SK-N-SH treated with all-trans-retinoic acid at 6 μM for 48 hours (cell line): Measurements from ENCODE around the gene KCMF1.

Experiments
- ATAC-seq: fragments of 200-7000 bp; cut with Tn5 transposase; 3 replicates; pipeline ENCODE4 v1.9.1; 2020; ENCODE audit warnings: mild to moderate bottlenecking, moderate library complexity
- ARNTL ChIP-seq: fragments of 450-650 bp; formaldehyde crosslinking; IDR thresholded peaks from 2 replicates; pipeline ENCODE4 v1.5.0; 2020; ENCODE audit warnings: low read depth, mild to moderate bottlenecking, moderate library complexity, borderline replicate concordance
- BACH2 ChIP-seq: fragments of 250-450 bp; sonication (Bioruptor Pico); IDR thresholded peaks from 2 replicates; pipeline ENCODE4 v1.9.0; 2021; ENCODE audit warnings: mild to moderate bottlenecking, borderline replicate concordance
- ESRRG ChIP-seq: fragments of 250-450 bp; sonication (Bioruptor Pico); IDR thresholded peaks from 2 replicates; pipeline ENCODE4 v1.6.1; 2021; ENCODE audit warnings: mild to moderate bottlenecking
- GLIS3 ChIP-seq: fragments of 250-450 bp; sonication (Bioruptor Pico); IDR thresholded peaks from 2 replicates; pipeline ENCODE4 v1.5.0; 2020; ENCODE audit warnings: mild to moderate bottlenecking, moderate library complexity
- ISL1 ChIP-seq: fragments of 250-450 bp; sonication (Bioruptor Pico); IDR thresholded peaks from 2 replicates; pipeline ENCODE4 v2.1.2; 2022; ENCODE audit warnings: mild to moderate bottlenecking, moderate library complexity
- OSR1 ChIP-seq: fragments of 250-450 bp; sonication (Bioruptor Pico); IDR thresholded peaks from 2 replicates; pipeline ENCODE4 v1.8.0; 2022; ENCODE audit warnings: moderate library complexity, mild to moderate bottlenecking, inconsistent platforms
- POU6F1 ChIP-seq: fragments of 250-450 bp; sonication (Bioruptor Pico); IDR thresholded peaks from 2 replicates; pipeline ENCODE4 v1.8.0; 2021; ENCODE audit warnings: low read depth, mild to moderate bottlenecking, moderate library complexity, borderline replicate concordance
- PPARA ChIP-seq: fragments of 250-450 bp; sonication (Bioruptor Pico); IDR thresholded peaks from 2 replicates; pipeline ENCODE4 v1.5.0; 2020; ENCODE audit warnings: mild to moderate bottlenecking, borderline replicate concordance
- SNAI2 ChIP-seq: fragments of 250-450 bp; sonication (Bioruptor Pico); IDR thresholded peaks from 2 replicates; pipeline ENCODE4 v1.5.0; 2020; ENCODE audit warnings: mild to moderate bottlenecking, moderate library complexity
- TCF4 ChIP-seq: fragments of 250-450 bp; sonication (Bioruptor Pico); IDR thresholded peaks from 2 replicates; pipeline ENCODE4 v1.8.0; 2021; ENCODE audit warnings: mild to moderate bottlenecking, moderate library complexity, borderline replicate concordance
- TSHZ2 ChIP-seq: fragments of 250-450 bp; sonication (Bioruptor Pico); IDR thresholded peaks from 2 replicates; pipeline ENCODE4 v1.5.0; 2020; ENCODE audit warnings: mild to moderate bottlenecking, moderate library complexity
- ZC3H10 ChIP-seq: fragments of 250-450 bp; sonication (Bioruptor Pico); IDR thresholded peaks from 2 replicates; pipeline ENCODE4 v1.5.1; 2021; ENCODE audit warnings: mild to moderate bottlenecking, moderate library complexity
- ZFP3 ChIP-seq: fragments of 250-450 bp; sonication (Bioruptor Pico); IDR thresholded peaks from 2 replicates; pipeline ENCODE4 v1.5.0; 2020; ENCODE audit warnings: mild to moderate bottlenecking, moderate library complexity
- ZFP30 ChIP-seq: fragments of 450-650 bp; formaldehyde crosslinking; IDR thresholded peaks from 2 replicates; pipeline ENCODE4 v1.5.0; 2022; ENCODE audit warnings: mild to moderate bottlenecking, moderate library complexity
- ZNF565 ChIP-seq: fragments of 450-650 bp; formaldehyde crosslinking; conservative IDR thresholded peaks from 2 replicates; pipeline ENCODE4 v1.5.0; 2020; ENCODE audit warnings: low read depth, mild to moderate bottlenecking, moderate library complexity
- ZNF8 ChIP-seq: fragments of 450-650 bp; formaldehyde crosslinking; IDR thresholded peaks from 2 replicates; pipeline ENCODE4 v1.5.0; 2020; ENCODE audit warnings: mild to moderate bottlenecking, moderate library complexity
- TF ChIP-seq, protein P1 (sequence below): fragments of 250-450 bp; sonication (Bioruptor Pico); IDR thresholded peaks from 2 replicates; pipeline ENCODE4 v1.8.0; 2020; ENCODE audit warnings: mild to moderate bottlenecking, moderate library complexity, borderline replicate concordance
- TF ChIP-seq, protein P2 (sequence below): fragments of 250-450 bp; sonication (Bioruptor Pico); IDR thresholded peaks from 2 replicates; pipeline ENCODE4 v1.5.1; 2021; ENCODE audit warnings: mild to moderate bottlenecking, moderate library complexity
- TF ChIP-seq, protein P3 (sequence below): fragments of 250-450 bp; sonication (Bioruptor Pico); IDR thresholded peaks from 2 replicates; pipeline ENCODE4 v1.5.1; 2020; ENCODE audit warnings: low read depth, mild to moderate bottlenecking, moderate library complexity

The KCMF1 gene

DNA sequence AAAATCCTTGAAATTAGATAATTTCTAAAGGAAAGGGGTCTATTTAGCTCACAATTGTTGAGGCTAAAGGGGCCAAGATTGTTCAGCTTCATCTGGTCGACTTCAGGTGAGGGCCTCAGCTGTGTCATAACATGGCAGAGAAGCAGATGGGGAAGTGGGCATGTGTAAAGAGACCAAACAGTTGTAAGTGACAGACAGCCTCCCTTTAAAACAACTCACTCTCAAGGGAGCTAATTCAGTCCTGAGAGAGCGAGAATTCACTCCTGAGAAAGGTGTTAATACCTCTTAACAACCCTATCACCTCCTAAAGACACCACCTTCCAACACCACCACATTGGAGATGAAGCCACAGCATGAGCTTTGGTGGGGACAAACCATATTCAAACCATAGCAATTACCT is 62.4 kb downstream of the KCMF1 start (continued):
- TF ChIP-seq TSHZ2 (CRISPR knock-in tag) (no peak), OSR1 (CRISPR knock-in tag) (no peak), ZC3H10 (CRISPR knock-in tag) (no peak), ZFP30 (CRISPR knock-in tag) (no peak), TCF4 (CRISPR knock-in tag) (no peak), GLIS3 (CRISPR knock-in tag) (no peak)
- TF ChIP-seq, protein P1, sequence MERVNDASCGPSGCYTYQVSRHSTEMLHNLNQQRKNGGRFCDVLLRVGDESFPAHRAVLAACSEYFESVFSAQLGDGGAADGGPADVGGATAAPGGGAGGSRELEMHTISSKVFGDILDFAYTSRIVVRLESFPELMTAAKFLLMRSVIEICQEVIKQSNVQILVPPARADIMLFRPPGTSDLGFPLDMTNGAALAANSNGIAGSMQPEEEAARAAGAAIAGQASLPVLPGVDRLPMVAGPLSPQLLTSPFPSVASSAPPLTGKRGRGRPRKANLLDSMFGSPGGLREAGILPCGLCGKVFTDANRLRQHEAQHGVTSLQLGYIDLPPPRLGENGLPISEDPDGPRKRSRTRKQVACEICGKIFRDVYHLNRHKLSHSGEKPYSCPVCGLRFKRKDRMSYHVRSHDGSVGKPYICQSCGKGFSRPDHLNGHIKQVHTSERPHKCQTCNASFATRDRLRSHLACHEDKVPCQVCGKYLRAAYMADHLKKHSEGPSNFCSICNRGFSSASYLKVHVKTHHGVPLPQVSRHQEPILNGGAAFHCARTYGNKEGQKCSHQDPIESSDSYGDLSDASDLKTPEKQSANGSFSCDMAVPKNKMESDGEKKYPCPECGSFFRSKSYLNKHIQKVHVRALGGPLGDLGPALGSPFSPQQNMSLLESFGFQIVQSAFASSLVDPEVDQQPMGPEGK (CRISPR knock-in tag), result no peak
- TF ChIP-seq, protein P2, sequence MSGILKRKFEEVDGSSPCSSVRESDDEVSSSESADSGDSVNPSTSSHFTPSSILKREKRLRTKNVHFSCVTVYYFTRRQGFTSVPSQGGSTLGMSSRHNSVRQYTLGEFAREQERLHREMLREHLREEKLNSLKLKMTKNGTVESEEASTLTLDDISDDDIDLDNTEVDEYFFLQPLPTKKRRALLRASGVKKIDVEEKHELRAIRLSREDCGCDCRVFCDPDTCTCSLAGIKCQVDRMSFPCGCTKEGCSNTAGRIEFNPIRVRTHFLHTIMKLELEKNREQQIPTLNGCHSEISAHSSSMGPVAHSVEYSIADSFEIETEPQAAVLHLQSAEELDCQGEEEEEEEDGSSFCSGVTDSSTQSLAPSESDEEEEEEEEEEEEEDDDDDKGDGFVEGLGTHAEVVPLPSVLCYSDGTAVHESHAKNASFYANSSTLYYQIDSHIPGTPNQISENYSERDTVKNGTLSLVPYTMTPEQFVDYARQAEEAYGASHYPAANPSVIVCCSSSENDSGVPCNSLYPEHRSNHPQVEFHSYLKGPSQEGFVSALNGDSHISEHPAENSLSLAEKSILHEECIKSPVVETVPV (CRISPR knock-in tag), result no peak

GRCh38 chr2:85034158-85034557 is 63.2 kb downstream of the KCMF1 start:
- TF ChIP-seq ESRRG (CRISPR knock-in tag) (no peak), ARNTL (CRISPR knock-in tag) (no peak), TCF4 (CRISPR knock-in tag) (peak; percentile 45; the same call in 1 of the 2 replicates), TSHZ2 (CRISPR knock-in tag) (no peak)
- ATAC-seq, result peak; percentile 51; the same call in 1 of the 3 replicates

GRCh38 chr2:85037622-85038021 is 66.7 kb downstream of the KCMF1 start:
- no peak for ATAC-seq

More at GRCh38 chr2:85037622-85038021, 66.7 kb downstream of the KCMF1 start:
- TF ChIP-seq OSR1 (CRISPR knock-in tag) (no peak), ZNF8 (CRISPR knock-in tag) (no peak), POU6F1 (CRISPR knock-in tag) (no peak), SNAI2 (CRISPR knock-in tag) (no peak), ISL1 (CRISPR knock-in tag) (no peak), GLIS3 (CRISPR knock-in tag) (no peak), ZFP3 (CRISPR knock-in tag) (no peak), ARNTL (CRISPR knock-in tag) (no peak), TSHZ2 (CRISPR knock-in tag) (no peak), PPARA (CRISPR knock-in tag) (no peak), BACH2 (CRISPR knock-in tag) (no peak), ZNF565 (no peak)
- TF ChIP-seq, protein P2 (CRISPR knock-in tag), result no peak
- TF ChIP-seq, protein P3, sequence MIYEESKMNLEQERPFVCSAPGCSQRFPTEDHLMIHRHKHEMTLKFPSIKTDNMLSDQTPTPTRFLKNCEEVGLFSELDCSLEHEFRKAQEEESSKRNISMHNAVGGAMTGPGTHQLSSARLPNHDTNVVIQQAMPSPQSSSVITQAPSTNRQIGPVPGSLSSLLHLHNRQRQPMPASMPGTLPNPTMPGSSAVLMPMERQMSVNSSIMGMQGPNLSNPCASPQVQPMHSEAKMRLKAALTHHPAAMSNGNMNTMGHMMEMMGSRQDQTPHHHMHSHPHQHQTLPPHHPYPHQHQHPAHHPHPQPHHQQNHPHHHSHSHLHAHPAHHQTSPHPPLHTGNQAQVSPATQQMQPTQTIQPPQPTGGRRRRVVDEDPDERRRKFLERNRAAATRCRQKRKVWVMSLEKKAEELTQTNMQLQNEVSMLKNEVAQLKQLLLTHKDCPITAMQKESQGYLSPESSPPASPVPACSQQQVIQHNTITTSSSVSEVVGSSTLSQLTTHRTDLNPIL (CRISPR knock-in tag), result no peak
